ENCODE data around the gene CEP55. TPM values are rescaled to one million over a fixed set of nuclear protein-coding genes. Genes with fewer than 3 reads are reported as not detected.

The CEP55 gene
- total and polyA plus RNA-seq, 10 of the 15 experiments (the other 5 are each of a cell fraction or from before 2014, with no cell fraction given), result 14.6 to 83.6 (median 52.0) TPM

DNA sequence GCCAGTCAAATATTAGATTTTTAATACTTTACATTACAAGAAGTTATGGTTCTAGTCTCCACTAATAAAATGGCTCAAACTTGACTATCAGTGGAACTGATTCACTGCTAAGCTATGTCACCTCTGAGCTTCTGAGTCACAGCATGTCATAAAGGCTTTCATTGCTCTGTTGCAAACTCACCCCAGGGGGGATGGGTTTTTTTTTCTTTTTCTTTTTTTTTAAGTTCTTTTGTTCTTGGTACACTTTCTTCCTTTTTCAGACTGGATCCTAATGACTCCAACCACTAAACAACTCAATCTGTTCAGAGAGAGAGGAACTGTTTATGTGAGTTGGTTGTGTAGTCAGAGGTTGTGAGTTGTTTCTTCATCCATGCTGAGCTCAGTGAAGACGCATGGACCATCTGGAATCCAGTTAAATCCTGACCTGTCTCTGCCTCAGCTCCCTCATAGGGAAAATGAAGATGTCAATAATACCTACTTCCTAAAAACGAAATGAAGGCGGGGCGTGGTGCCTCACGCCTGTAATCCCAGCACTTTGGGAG, 25.2 kb upstream of the CEP55 start:
- H4K20me1 ChIP-seq (ENCODE audit: control insufficient read depth, insufficient read depth), result no peaks in the 10 kb centered on the region
- POLR2A ChIA-PET, result no interaction called here
- CTCF ChIA-PET, result interaction anchor here (1.2 to 1.5 kb wide), 2 partner anchors 11 to 12 kb away, joined by 3 to 5 read pairs; partner anchors contain the start of gene MYOF
- H3K9ac ChIP-seq (ENCODE audit: control insufficient read depth, insufficient read depth, low read length), result no peak overlapping the region
- ATAC-seq, result no peak
- no peaks in the 10 kb centered on the region for H3K4me1 ChIP-seq (ENCODE audit: control insufficient read depth, insufficient read depth, low read length)
- FAIRE-seq, result no peak
- no peak overlapping the region for H3K27ac ChIP-seq (ENCODE audit: control insufficient read depth, insufficient read depth)
- no peak overlapping the region for H3K4me3 ChIP-seq
- H3K79me2 ChIP-seq (ENCODE audit: control insufficient read depth, insufficient read depth, low read length), result no peaks in the 10 kb centered on the region
- H3K4me2 ChIP-seq (ENCODE audit: control insufficient read depth, insufficient read depth), result no peak overlapping the region
- in situ Hi-C loops (cut with MboI), result no loop called here
- SMC1A ChIA-PET (ENCODE audit: uncharacterized antibody, unreplicated experiment), result interaction anchor here (1.0 to 1.2 kb wide), 2 partner anchors 10 to 94 kb away, joined by 3 to 5 read pairs; no protein-coding TSS in a partner anchor
- no peak overlapping the region for H2AFZ ChIP-seq (ENCODE audit: control insufficient read depth, low read depth, low read length)
- RAD21 ChIA-PET (ENCODE audit: unreplicated experiment), result no interaction called here
- DNase-seq (ENCODE audit: low read depth, low spot score), result no peak
- intact Hi-C loops (cut with micrococcal nuclease; ENCODE audit: unreplicated experiment), result no loop called here
- no TSS peak for BruUV-seq (replicated peaks)
- no peaks in the 10 kb centered on the region for H3K36me3 ChIP-seq (ENCODE audit: control insufficient read depth in 2 of 2, insufficient read depth in 2 of 2, low read length in 1 of 2)
- WGBS (ENCODE audit: insufficient coverage, insufficient replicate concordance, low lambda C conversion rate, missing lambda C conversion rate), result 67% methylated on average over 5 of the region's 5 CpGs
- H3K27me3 ChIP-seq (replicated peaks in 1 of 2; ENCODE audit: control insufficient read depth in 2 of 2, insufficient read depth in 2 of 2, low read length in 1 of 2), result no peaks in the 10 kb centered on the region
- H3K9me3 ChIP-seq (replicated peaks; ENCODE audit: control insufficient read depth, insufficient read depth, low read length), result no peaks in the 10 kb centered on the region
- TF ChIP-seq ATF7 (IDR thresholded peaks at IDR 0.05; ENCODE audit: low read depth) (no peak), RAD51 (IDR thresholded peaks at IDR 0.05) (no peak), CBX5 (IDR thresholded peaks at IDR 0.05; ENCODE audit: low read depth) (no peak), FOS (IDR thresholded peaks at IDR 0.05; ENCODE audit: borderline replicate concordance, extremely low read depth, insufficient read length) (no peak), RB1 (IDR thresholded peaks at IDR 0.05; ENCODE audit: borderline replicate concordance) (no peak), PAX8 (IDR thresholded peaks at IDR 0.05) (no peak), BHLHE40 (IDR thresholded peaks at IDR 0.05; ENCODE audit: borderline replicate concordance in 1 of 2, low read depth in 2 of 2, low read length in 1 of 2) (no peak)
- TF ChIP-seq, protein P1, sequence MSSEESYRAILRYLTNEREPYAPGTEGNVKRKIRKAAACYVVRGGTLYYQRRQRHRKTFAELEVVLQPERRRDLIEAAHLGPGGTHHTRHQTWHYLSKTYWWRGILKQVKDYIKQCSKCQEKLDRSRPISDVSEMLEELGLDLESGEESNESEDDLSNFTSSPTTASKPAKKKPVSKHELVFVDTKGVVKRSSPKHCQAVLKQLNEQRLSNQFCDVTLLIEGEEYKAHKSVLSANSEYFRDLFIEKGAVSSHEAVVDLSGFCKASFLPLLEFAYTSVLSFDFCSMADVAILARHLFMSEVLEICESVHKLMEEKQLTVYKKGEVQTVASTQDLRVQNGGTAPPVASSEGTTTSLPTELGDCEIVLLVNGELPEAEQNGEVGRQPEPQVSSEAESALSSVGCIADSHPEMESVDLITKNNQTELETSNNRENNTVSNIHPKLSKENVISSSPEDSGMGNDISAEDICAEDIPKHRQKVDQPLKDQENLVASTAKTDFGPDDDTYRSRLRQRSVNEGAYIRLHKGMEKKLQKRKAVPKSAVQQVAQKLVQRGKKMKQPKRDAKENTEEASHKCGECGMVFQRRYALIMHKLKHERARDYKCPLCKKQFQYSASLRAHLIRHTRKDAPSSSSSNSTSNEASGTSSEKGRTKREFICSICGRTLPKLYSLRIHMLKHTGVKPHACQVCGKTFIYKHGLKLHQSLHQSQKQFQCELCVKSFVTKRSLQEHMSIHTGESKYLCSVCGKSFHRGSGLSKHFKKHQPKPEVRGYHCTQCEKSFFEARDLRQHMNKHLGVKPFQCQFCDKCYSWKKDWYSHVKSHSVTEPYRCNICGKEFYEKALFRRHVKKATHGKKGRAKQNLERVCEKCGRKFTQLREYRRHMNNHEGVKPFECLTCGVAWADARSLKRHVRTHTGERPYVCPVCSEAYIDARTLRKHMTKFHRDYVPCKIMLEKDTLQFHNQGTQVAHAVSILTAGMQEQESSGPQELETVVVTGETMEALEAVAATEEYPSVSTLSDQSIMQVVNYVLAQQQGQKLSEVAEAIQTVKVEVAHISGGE (CRISPR knock-in tag; IDR thresholded peaks at IDR 0.05), result no peak
- TF ChIP-seq, protein P2, sequence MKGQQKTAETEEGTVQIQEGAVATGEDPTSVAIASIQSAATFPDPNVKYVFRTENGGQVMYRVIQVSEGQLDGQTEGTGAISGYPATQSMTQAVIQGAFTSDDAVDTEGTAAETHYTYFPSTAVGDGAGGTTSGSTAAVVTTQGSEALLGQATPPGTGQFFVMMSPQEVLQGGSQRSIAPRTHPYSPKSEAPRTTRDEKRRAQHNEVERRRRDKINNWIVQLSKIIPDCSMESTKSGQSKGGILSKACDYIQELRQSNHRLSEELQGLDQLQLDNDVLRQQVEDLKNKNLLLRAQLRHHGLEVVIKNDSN (IDR thresholded peaks at IDR 0.05; ENCODE audit: borderline replicate concordance, extremely low read length, insufficient read depth, low read depth, low read length), result no peak
- TF ChIP-seq, protein P3, sequence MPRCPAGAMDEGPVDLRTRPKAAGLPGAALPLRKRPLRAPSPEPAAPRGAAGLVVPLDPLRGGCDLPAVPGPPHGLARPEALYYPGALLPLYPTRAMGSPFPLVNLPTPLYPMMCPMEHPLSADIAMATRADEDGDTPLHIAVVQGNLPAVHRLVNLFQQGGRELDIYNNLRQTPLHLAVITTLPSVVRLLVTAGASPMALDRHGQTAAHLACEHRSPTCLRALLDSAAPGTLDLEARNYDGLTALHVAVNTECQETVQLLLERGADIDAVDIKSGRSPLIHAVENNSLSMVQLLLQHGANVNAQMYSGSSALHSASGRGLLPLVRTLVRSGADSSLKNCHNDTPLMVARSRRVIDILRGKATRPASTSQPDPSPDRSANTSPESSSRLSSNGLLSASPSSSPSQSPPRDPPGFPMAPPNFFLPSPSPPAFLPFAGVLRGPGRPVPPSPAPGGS (IDR thresholded peaks at IDR 0.05; ENCODE audit: borderline replicate concordance, insufficient read depth, low read depth, low read length, poor library complexity, severe bottlenecking), result no peak
- TF ChIP-seq, protein P4, sequence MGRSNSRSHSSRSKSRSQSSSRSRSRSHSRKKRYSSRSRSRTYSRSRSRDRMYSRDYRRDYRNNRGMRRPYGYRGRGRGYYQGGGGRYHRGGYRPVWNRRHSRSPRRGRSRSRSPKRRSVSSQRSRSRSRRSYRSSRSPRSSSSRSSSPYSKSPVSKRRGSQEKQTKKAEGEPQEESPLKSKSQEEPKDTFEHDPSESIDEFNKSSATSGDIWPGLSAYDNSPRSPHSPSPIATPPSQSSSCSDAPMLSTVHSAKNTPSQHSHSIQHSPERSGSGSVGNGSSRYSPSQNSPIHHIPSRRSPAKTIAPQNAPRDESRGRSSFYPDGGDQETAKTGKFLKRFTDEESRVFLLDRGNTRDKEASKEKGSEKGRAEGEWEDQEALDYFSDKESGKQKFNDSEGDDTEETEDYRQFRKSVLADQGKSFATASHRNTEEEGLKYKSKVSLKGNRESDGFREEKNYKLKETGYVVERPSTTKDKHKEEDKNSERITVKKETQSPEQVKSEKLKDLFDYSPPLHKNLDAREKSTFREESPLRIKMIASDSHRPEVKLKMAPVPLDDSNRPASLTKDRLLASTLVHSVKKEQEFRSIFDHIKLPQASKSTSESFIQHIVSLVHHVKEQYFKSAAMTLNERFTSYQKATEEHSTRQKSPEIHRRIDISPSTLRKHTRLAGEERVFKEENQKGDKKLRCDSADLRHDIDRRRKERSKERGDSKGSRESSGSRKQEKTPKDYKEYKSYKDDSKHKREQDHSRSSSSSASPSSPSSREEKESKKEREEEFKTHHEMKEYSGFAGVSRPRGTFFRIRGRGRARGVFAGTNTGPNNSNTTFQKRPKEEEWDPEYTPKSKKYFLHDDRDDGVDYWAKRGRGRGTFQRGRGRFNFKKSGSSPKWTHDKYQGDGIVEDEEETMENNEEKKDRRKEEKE (IDR thresholded peaks at IDR 0.05), result no peak

Data from GM12878 (cell line).